Upper lobe of left lung (tissue), 6 donors: ENCODE data around the gene SPEF2. TPM values are rescaled to one million over a fixed set of nuclear protein-coding genes. Genes with fewer than 3 reads are reported as not detected.
A peak's percentile ranks its signal among the peaks of the same experiment; 100 is the strongest.

Experiments
- ATAC-seq, 2 donors: fragments of 200-7000 bp; cut with Tn5 transposase; one replicate each; pipeline ENCODE4 v1.9.1; 2022; ENCODE audit warnings: mild to moderate bottlenecking in 2 of 2, moderate library complexity in 2 of 2; ENCODE audit not compliant: low FRiP score in 2 of 2
- DNase-seq, 2 donors: peaks; one replicate each; pipeline ENCODE4 v3.0.0-alpha.2; 2019 to 2020
- H3K27ac ChIP-seq, 4 donors: fragments of 200-600 bp; sonication (generic); one replicate each; pipeline ENCODE4 v1.5.1; 2016 to 2019
- H3K27me3 ChIP-seq, 4 donors: fragments of 200-600 bp; sonication (generic); one replicate each; pipeline ENCODE4 v1.5.1; 2017 to 2019
- H3K36me3 ChIP-seq, 4 donors: fragments of 200-600 bp; sonication (generic); one replicate each; pipeline ENCODE4 v1.5.1; 2016 to 2019
- H3K4me1 ChIP-seq, 4 donors: fragments of 200-600 bp; sonication (generic); one replicate each; pipeline ENCODE4 v1.5.1; 2018 to 2019
- H3K4me3 ChIP-seq, 4 donors: fragments of 200-600 bp; sonication (generic); one replicate each; pipeline ENCODE4 v1.5.1; 2017 to 2019; ENCODE audit warnings: mild to moderate bottlenecking in 2 of 4, moderate library complexity in 1 of 4
- H3K9me3 ChIP-seq, 4 donors: fragments of 200-600 bp; sonication (generic); one replicate each; pipeline ENCODE4 v1.5.1; 2018 to 2019
- CTCF ChIP-seq, 6 experiments: fragments of 450-650 bp in 4 of 6; fragments of 200-600 bp in 2 of 6; sonication (generic) in 2 of 6; IDR thresholded peaks; one replicate each; pipeline ENCODE4 v1.5.1; 2016 to 2019; ENCODE audit warnings: antibody characterized with exemption in 6 of 6
- EP300 ChIP-seq, 4 donors: sonication (generic); formaldehyde crosslinking; IDR thresholded peaks; one replicate each; pipeline ENCODE4 v1.5.1; 2017; ENCODE audit warnings: antibody characterized with exemption in 4 of 4, control low read depth in 2 of 4
- POLR2A ChIP-seq, 4 donors: fragments of 450-650 bp; IDR thresholded peaks; one replicate each; pipeline ENCODE4 v1.5.1; 2016 to 2017; ENCODE audit warnings: antibody characterized with exemption in 4 of 4, mild to moderate bottlenecking in 2 of 4
- POLR2AphosphoS5 ChIP-seq, 2 donors: sonication (generic); formaldehyde crosslinking; IDR thresholded peaks; one replicate each; pipeline ENCODE4 v1.5.1; 2017; ENCODE audit warnings: antibody characterized with exemption in 2 of 2
- WGBS, 2 donors: methylation state at CpG; one replicate each; pipeline ENCODE4 v1.1.5; 2017 to 2018; 5-methylcytosine and 5-hydroxymethylcytosine counted together
- total RNA-seq, 6 donors: library from RNA; depleted of rRNA in 4 of 6; stranded (reverse); fragments of >200 nt in 4 of 6; gene quantifications; one replicate each; pipeline versions ENCODE4 v1.1.0 to v1.2.1, GENCODE V29; 2016 to 2021
- donor health status: DM: no; HTN: no; CAD: no; lungs with moderate emphysema.
- donor health status: DM: no; HTN: yes; CAD: no; lungs with severe emphysema.

SPEF2 gene
- total RNA-seq, 6 donors from 2014 or later: 6.6 to 95.3 (median 13.9) TPM

- peaks cover 0 to 10% (median 3%) of the 10 kb centered on the region in 4 donors for H3K4me1 ChIP-seq
- ATAC-seq (peak in 1 of 2 donors; percentile 39), DNase-seq (peak in 1 of 2 donors; percentile 34)
- no peaks in the 10 kb centered on the region for H3K27me3 ChIP-seq
- no peaks in the 10 kb centered on the region for H3K9me3 ChIP-seq
- no peak overlapping the region for H3K4me3 ChIP-seq
- 87% methylated on average over 4 of the region's 4 CpGs for WGBS, 2 donors
- H3K36me3 ChIP-seq: no peaks in the 10 kb centered on the region
- no peak overlapping the region for H3K27ac ChIP-seq
- no peak for TF ChIP-seq EP300 (IDR thresholded peaks at IDR 0.05)
- TF ChIP-seq POLR2A (IDR thresholded peaks at IDR 0.05): no peak
- TF ChIP-seq CTCF (IDR thresholded peaks at IDR 0.05): no peak
- TF ChIP-seq POLR2AphosphoS5 (IDR thresholded peaks at IDR 0.05): no peak
These were observed 168.0 kb downstream of the SPEF2 start for GRCh38 chr5:35785601-35786085.

- H3K27ac ChIP-seq: peak overlapping the region in 3 of 4 donors; percentile 8 to 70 (median 65)
- 59 to 75% methylated on average over 4 of the region's 4 CpGs for WGBS, 2 donors
These were observed 171.1 kb downstream of the SPEF2 start for GRCh38 chr5:35788724-35789123.

DNA sequence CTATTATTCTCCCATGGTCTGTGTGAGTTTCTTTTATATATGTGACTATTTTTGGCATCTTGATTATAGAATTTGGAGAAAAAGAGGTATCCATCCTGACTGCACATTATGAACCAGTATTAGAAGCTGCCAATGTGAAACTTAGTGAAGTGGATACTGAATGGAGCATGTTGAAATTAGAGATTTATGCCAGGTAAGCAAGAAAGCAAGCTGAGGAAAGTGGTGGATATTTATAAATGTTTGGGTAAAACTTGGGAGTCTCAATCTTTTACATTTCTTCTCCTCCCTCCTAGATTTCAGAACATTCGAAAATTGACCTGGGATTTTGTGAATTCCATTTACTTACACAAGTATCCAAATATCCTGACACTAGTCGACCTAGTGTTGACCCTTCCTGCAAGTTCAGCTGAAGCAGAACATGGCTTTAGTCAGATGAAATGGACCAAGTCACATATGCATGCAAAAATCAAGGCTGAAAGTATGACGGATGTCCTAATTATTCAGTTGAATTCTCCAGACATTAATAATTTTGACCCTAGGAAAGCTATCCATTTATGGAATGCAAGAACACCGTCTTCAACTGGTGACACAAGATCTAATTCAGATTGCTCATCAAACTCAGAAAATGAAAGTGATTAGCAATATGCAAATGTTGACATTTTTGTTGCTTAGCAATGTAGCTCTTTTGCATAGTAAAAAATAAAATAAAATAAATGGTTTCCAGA is 172.2 kb downstream of the SPEF2 start:
- DNase-seq (no peak), ATAC-seq (no peak)
- TF ChIP-seq EP300 (IDR thresholded peaks at IDR 0.05) (no peak), POLR2A (IDR thresholded peaks at IDR 0.05) (no peak), CTCF (IDR thresholded peaks at IDR 0.05) (no peak), POLR2AphosphoS5 (IDR thresholded peaks at IDR 0.05) (no peak)
- Histone ChIP-seq H3K36me3 (no peaks in the 10 kb centered on the region), H3K9me3 (no peaks in the 10 kb centered on the region), H3K27me3 (no peaks in the 10 kb centered on the region), H3K4me1 (peaks cover 0 to 2% (median 0%) of the 10 kb centered on the region in 4 donors), H3K4me3 (no peak overlapping the region), H3K27ac (peak overlapping the region in 1 of 4 donors; percentile 70)
- WGBS, 2 donors: 88 to 89% methylated on average over 4 of the region's 4 CpGs

More at GRCh38 chr5:35788724-35789123, 171.1 kb downstream of the SPEF2 start:
- H3K4me1 ChIP-seq: peaks cover 0 to 2% (median 0%) of the 10 kb centered on the region in 4 donors
- H3K27me3 ChIP-seq: no peaks in the 10 kb centered on the region
- no peak for ATAC-seq
- H3K36me3 ChIP-seq: no peaks in the 10 kb centered on the region
- H3K4me3 ChIP-seq: no peak overlapping the region
- DNase-seq: no peak
- no peaks in the 10 kb centered on the region for H3K9me3 ChIP-seq
- TF ChIP-seq CTCF (IDR thresholded peaks at IDR 0.05) (no peak), POLR2AphosphoS5 (IDR thresholded peaks at IDR 0.05) (no peak), POLR2A (IDR thresholded peaks at IDR 0.05) (no peak), EP300 (IDR thresholded peaks at IDR 0.05) (no peak)

DNA sequence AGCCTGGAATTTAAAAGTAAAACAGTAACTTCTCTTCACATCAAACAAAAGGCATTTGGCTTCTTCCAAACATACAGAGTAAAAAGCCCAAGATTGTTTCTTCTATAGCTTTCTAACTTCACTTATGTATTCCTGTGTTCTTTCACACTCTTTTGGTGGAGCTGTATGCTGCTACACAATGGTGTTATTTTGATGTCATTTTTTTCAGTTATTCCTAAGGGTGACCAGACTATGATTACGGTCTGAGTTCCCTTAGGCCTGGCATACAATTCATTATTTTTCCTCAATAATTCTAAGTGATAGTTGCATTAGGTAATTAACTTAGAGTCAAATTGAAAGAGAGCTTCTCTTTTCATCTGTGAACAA is 172.8 kb downstream of the SPEF2 start:
- ATAC-seq: no peak
- peaks cover 0 to 2% (median 0%) of the 10 kb centered on the region in 4 donors for H3K4me1 ChIP-seq
- TF ChIP-seq EP300 (IDR thresholded peaks at IDR 0.05): no peak
- no peak for TF ChIP-seq POLR2AphosphoS5 (IDR thresholded peaks at IDR 0.05)
- TF ChIP-seq CTCF (IDR thresholded peaks at IDR 0.05): no peak
- TF ChIP-seq POLR2A (IDR thresholded peaks at IDR 0.05): no peak
- no peaks in the 10 kb centered on the region for H3K27me3 ChIP-seq
- DNase-seq: no peak
- H3K9me3 ChIP-seq: no peaks in the 10 kb centered on the region
- H3K27ac ChIP-seq: no peak overlapping the region
- H3K36me3 ChIP-seq: no peaks in the 10 kb centered on the region
- H3K4me3 ChIP-seq: no peak overlapping the region
- WGBS, 2 donors: 91% methylated on average over 1 of the region's 1 CpG

DNA sequence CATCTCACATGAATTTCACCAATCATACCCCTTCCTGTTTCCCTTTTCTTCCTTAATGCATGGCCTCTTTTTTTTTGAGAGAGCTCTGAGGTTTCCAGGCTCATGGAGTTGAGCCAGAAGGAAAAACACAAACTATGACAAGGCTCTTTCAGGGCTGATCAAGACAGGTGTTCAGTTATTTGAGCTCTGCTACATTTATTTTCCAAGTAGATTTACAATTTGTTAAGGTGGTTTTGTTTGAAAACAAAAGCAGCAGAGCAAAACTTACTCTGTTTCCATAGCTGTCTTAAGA is 176.6 kb downstream of the SPEF2 start:
- ATAC-seq: no peak
- H3K36me3 ChIP-seq: no peaks in the 10 kb centered on the region
- TF ChIP-seq CTCF (IDR thresholded peaks at IDR 0.05): no peak
- TF ChIP-seq POLR2AphosphoS5 (IDR thresholded peaks at IDR 0.05): no peak

More for the DNA sequence above, 176.6 kb downstream of the SPEF2 start:
- Histone ChIP-seq H3K4me3 (no peak overlapping the region), H3K9me3 (no peaks in the 10 kb centered on the region), H3K27ac (no peak overlapping the region), H3K4me1 (peaks cover 0 to 8% (median 0%) of the 10 kb centered on the region in 4 donors), H3K27me3 (no peaks in the 10 kb centered on the region)
- DNase-seq: no peak
